HEK293 (cell line): Measurements from ENCODE around the gene MAP4K2.

ENCODE experiments used
- CTCF ChIA-PET: fragments of 350-600 bp; formaldehyde crosslinking; extraction: SDS; loops from one replicate; lab custom pipeline; 2021; ENCODE audit warnings: antibody characterized with exemption; lab: Yijun Ruan, JAX
- POLR2A ChIA-PET: fragments of 300-600 bp; formaldehyde crosslinking; extraction: SDS; loops from one replicate; lab custom pipeline; 2020; ENCODE audit warnings: antibody characterized with exemption, inconsistent platforms; lab: Yijun Ruan, JAX
- H3K27ac ChIP-seq: fragments of 200-500 bp; sonication (Bioruptor generic); 2 replicates; pipeline ENCODE4 v1.5.1; 2014; ENCODE audit warnings: low read depth, low read length, control low read depth, inconsistent platforms; ENCODE audit errors: extremely low read depth
- H3K36me3 ChIP-seq, 2 experiments: fragments of 200-500 bp in 1 of 2; sonication (Bioruptor generic) in 1 of 2; 1 replicate in 1 of 2; 2 replicates in 1 of 2; pipeline ENCODE4 v1.5.1; 2014 to 2017; ENCODE audit warnings: inconsistent platforms in 2 of 2, low read length in 2 of 2; ENCODE audit not compliant: control insufficient read depth in 2 of 2, insufficient read depth in 1 of 2
- H3K4me1 ChIP-seq: fragments of 200-500 bp; sonication (Bioruptor generic); 2 replicates; pipeline ENCODE4 v1.5.1; 2014; ENCODE audit warnings: mild to moderate bottlenecking, low read length, inconsistent platforms; ENCODE audit not compliant: control insufficient read depth, insufficient read depth
- H3K4me3 ChIP-seq: 2 replicates; pipeline ENCODE4 v1.5.1; 2011; ENCODE audit warnings: low read depth, mild to moderate bottlenecking, control low read depth, low read length, moderate library complexity
- H3K9me3 ChIP-seq: fragments of 200-500 bp; sonication (Bioruptor generic); 2 replicates; pipeline ENCODE4 v1.5.1; 2014; ENCODE audit warnings: low read depth, low read length, inconsistent platforms; ENCODE audit not compliant: control insufficient read depth, insufficient read depth
- GFI1B ChIP-seq: fragments of 450-650 bp; formaldehyde crosslinking; IDR thresholded peaks from 2 replicates; pipeline ENCODE4 v1.5.1; 2016; ENCODE audit warnings: missing biosample characterization, missing genetic modification characterization
- GLI4 ChIP-seq: fragments of 450-650 bp; formaldehyde crosslinking; IDR thresholded peaks from 2 replicates; pipeline ENCODE4 v1.5.1; 2016; ENCODE audit warnings: missing biosample characterization, missing genetic modification characterization
- OVOL3 ChIP-seq: fragments of 450-650 bp; formaldehyde crosslinking; IDR thresholded peaks from 2 replicates; pipeline ENCODE4 v1.5.1; 2016; ENCODE audit warnings: missing biosample characterization, missing genetic modification characterization
- PRDM1 ChIP-seq: fragments of 450-650 bp; formaldehyde crosslinking; IDR thresholded peaks from 2 replicates; pipeline ENCODE4; 2016; ENCODE audit warnings: missing biosample characterization, missing genetic modification characterization
- PRDM6 ChIP-seq: fragments of 450-650 bp; formaldehyde crosslinking; IDR thresholded peaks from 2 replicates; pipeline ENCODE4 v1.5.1; 2017; ENCODE audit warnings: missing biosample characterization, missing genetic modification characterization
- REST ChIP-seq: fragments of 450-650 bp; formaldehyde crosslinking; IDR thresholded peaks from 2 replicates; pipeline ENCODE4 v1.5.1; 2016; ENCODE audit warnings: missing biosample characterization, missing genetic modification characterization
- SCRT1 ChIP-seq: fragments of 450-650 bp; formaldehyde crosslinking; IDR thresholded peaks from 2 replicates; pipeline ENCODE4 v1.5.1; 2016; ENCODE audit warnings: missing biosample characterization, missing genetic modification characterization, borderline replicate concordance
- TSHZ1 ChIP-seq: fragments of 450-650 bp; formaldehyde crosslinking; IDR thresholded peaks from 2 replicates; pipeline ENCODE4 v1.5.1; 2016; ENCODE audit warnings: missing biosample characterization, missing genetic modification characterization, borderline replicate concordance
- YY2 ChIP-seq: fragments of 450-650 bp; formaldehyde crosslinking; IDR thresholded peaks from 2 replicates; pipeline ENCODE4 v1.5.1; 2016; ENCODE audit warnings: missing biosample characterization, missing genetic modification characterization
- ZFHX2 ChIP-seq: fragments of 450-650 bp; formaldehyde crosslinking; conservative IDR thresholded peaks from 2 replicates; pipeline ENCODE4 v1.5.1; 2016; ENCODE audit warnings: missing biosample characterization, missing genetic modification characterization
- ZNF112 ChIP-seq: fragments of 450-650 bp; formaldehyde crosslinking; IDR thresholded peaks from 2 replicates; pipeline ENCODE4 v1.5.0; 2017; ENCODE audit warnings: missing biosample characterization, missing genetic modification characterization
- ZNF23 ChIP-seq: fragments of 450-650 bp; formaldehyde crosslinking; IDR thresholded peaks from 2 replicates; pipeline ENCODE4 v1.5.1; 2016; ENCODE audit warnings: missing biosample characterization, missing genetic modification characterization, borderline replicate concordance
- ZNF302 ChIP-seq: fragments of 450-650 bp; formaldehyde crosslinking; IDR thresholded peaks from 2 replicates; pipeline ENCODE4 v1.5.1; 2016; ENCODE audit warnings: missing biosample characterization, missing genetic modification characterization, low read depth
- ZNF324 ChIP-seq: fragments of 450-650 bp; formaldehyde crosslinking; IDR thresholded peaks from 2 replicates; pipeline ENCODE4 v1.5.1; 2016; ENCODE audit warnings: missing biosample characterization, missing genetic modification characterization
- ZNF394 ChIP-seq: fragments of 450-650 bp; formaldehyde crosslinking; IDR thresholded peaks from 2 replicates; pipeline ENCODE4 v1.5.1; 2016; ENCODE audit warnings: missing biosample characterization, missing genetic modification characterization, mild to moderate bottlenecking, moderate library complexity, borderline replicate concordance
- ZNF398 ChIP-seq: fragments of 450-650 bp; formaldehyde crosslinking; IDR thresholded peaks from 2 replicates; pipeline ENCODE4 v1.5.1; 2017; ENCODE audit warnings: missing biosample characterization, missing genetic modification characterization
- ZNF473 ChIP-seq: fragments of 450-650 bp; formaldehyde crosslinking; IDR thresholded peaks from 2 replicates; pipeline ENCODE4 v1.5.1; 2017; ENCODE audit warnings: missing biosample characterization, missing genetic modification characterization
- ZNF514 ChIP-seq: fragments of 450-650 bp; formaldehyde crosslinking; IDR thresholded peaks from 2 replicates; pipeline ENCODE4 v1.5.1; 2016; ENCODE audit warnings: missing biosample characterization, missing genetic modification characterization
- ZNF692 ChIP-seq: fragments of 450-650 bp; formaldehyde crosslinking; IDR thresholded peaks from 2 replicates; pipeline ENCODE4 v1.5.1; 2016; ENCODE audit warnings: missing biosample characterization, missing genetic modification characterization
- ZNF747 ChIP-seq: fragments of 450-650 bp; formaldehyde crosslinking; IDR thresholded peaks from 2 replicates; pipeline ENCODE4 v1.5.1; 2016; ENCODE audit warnings: missing biosample characterization, missing genetic modification characterization
- ZNF768 ChIP-seq: fragments of 450-650 bp; formaldehyde crosslinking; IDR thresholded peaks from 2 replicates; pipeline ENCODE4 v1.5.1; 2018; ENCODE audit warnings: missing biosample characterization, mild to moderate bottlenecking, missing genetic modification characterization
- ZXDB ChIP-seq: fragments of 450-650 bp; formaldehyde crosslinking; IDR thresholded peaks from 2 replicates; pipeline ENCODE4 v1.5.1; 2016; ENCODE audit warnings: missing biosample characterization, missing genetic modification characterization

Gene MAP4K2

GRCh38 chr11:64778473-64779298 is 24.3 kb downstream of the MAP4K2 start, which contains the start of gene SF1 (continued):
- TF ChIP-seq REST, result no peak
- no peak for TF ChIP-seq ZNF23 (tag by site-specific recombination)
- TF ChIP-seq ZFHX2 (tag by site-specific recombination), result peak; percentile 67
- no peak for TF ChIP-seq ZNF514
- TF ChIP-seq GLI4 (tag by site-specific recombination), result no peak
- TF ChIP-seq ZNF768, result no peak
- TF ChIP-seq ZXDB (tag by site-specific recombination), result no peak; the same call in 1 of the 2 replicates
- TF ChIP-seq PRDM1, result peak; percentile 79
- TF ChIP-seq SCRT1 (tag by site-specific recombination), result no peak
- no peak for TF ChIP-seq ZNF112 (tag by site-specific recombination)
- no peak for TF ChIP-seq ZNF747 (tag by site-specific recombination)
- peak; percentile 60; the same call in 1 of the 2 replicates for TF ChIP-seq YY2 (tag by site-specific recombination)
- TF ChIP-seq TSHZ1, result no peak
- no peak for TF ChIP-seq GFI1B
- TF ChIP-seq PRDM6 (tag by site-specific recombination), result no peak
- no peak for TF ChIP-seq ZNF473

- CTCF ChIA-PET, result interaction anchor here (0.7 to 1.3 kb wide), 3 partner anchors 10 to 109 kb away, joined by 3 to 9 read pairs (median 4); no protein-coding TSS in a partner anchor
- Histone ChIP-seq H3K27ac (peak overlapping the region; percentile 97), H3K4me1 (no peaks in the 10 kb centered on the region), H3K9me3 (no peaks in the 10 kb centered on the region), H3K4me3 (peak overlapping the region; percentile 96), H3K36me3 (peaks cover 28 to 48% of the 10 kb centered on the region in 2 experiments)
- POLR2A ChIA-PET, result interaction anchor here (0.6 to 1.9 kb wide), 35 partner anchors 9 to 645 kb away, joined by 3 to 42 read pairs (median 5); partner anchors contain the start of genes CDC42BPG, EHD1, FAU and FKBP2
- TF ChIP-seq ZNF324 (no peak), ZNF302 (tag by site-specific recombination) (no peak), OVOL3 (tag by site-specific recombination) (no peak), ZNF398 (tag by site-specific recombination) (0 out of 2 replicates have a peak, but pooled peaks have one; percentile 15), ZNF394 (0 out of 2 replicates have a peak, but pooled peaks have one; percentile 28), ZNF692 (tag by site-specific recombination) (0 out of 2 replicates have a peak, but pooled peaks have one; percentile 10)
Observed at GRCh38 chr11:64778223-64778472, 24.9 kb downstream of the MAP4K2 start.
